ENCODE results near the gene KCNJ15. TPM values are rescaled to one million over a fixed set of nuclear protein-coding genes. Genes with fewer than 3 reads are reported as not detected.
A peak's percentile ranks its signal among the peaks of the same experiment; 100 is the strongest.

The KCNJ15 gene
- total RNA-seq, 2 donors from 2014 or later: 23.1 to 27.5 TPM

GRCh38 chr21:38349977-38350376 is 93.2 kb downstream of the KCNJ15 start:
- H3K27ac ChIP-seq: no peak overlapping the region
- H3K4me3 ChIP-seq: no peak overlapping the region
- ATAC-seq (no peak), DNase-seq (no peak)
- no peak for TF ChIP-seq CTCF (IDR thresholded peaks at IDR 0.05)
- no peak for TF ChIP-seq POLR2A (IDR thresholded peaks at IDR 0.05)
- no peaks in the 10 kb centered on the region for H3K4me1 ChIP-seq
- H3K27me3 ChIP-seq: no peaks in the 10 kb centered on the region
- H3K9me3 ChIP-seq: no peaks in the 10 kb centered on the region
- no peaks in the 10 kb centered on the region for H3K36me3 ChIP-seq (replicated peaks in 1 of 2; ENCODE audit: insufficient read depth in 1 of 2, low read depth in 2 of 2)
- WGBS, 2 donors: 91 to 93% methylated on average over 2 of the region's 2 CpGs
- intact Hi-C loops (cut with DNase I): loop anchor here (5.0 kb wide), 1 partner anchor 128 kb away; no protein-coding TSS in a partner anchor

DNA sequence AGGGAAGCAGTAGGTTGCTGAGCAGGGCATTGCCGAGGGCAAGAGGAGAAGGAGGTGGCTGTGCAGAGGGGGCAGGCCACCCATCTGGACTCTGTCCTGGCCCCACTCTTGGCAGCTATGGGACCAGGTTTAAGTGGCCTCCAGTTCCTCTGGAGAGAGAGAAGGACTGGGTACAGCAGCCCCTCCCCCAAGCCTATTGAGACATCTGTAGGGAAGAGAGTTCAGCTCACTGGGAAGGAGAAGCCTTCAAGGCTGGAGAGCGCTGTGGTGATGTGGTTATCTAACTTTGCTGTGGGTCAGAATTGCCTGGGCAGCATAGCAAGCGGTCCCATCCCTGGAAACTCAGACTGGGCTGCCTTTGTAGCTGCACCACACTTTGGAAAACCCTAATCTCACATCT is 93.9 kb downstream of the KCNJ15 start:
- H3K27ac ChIP-seq: no peak overlapping the region
- H3K9me3 ChIP-seq: no peaks in the 10 kb centered on the region
- no peak for TF ChIP-seq POLR2A (IDR thresholded peaks at IDR 0.05)
- TF ChIP-seq CTCF (IDR thresholded peaks at IDR 0.05): no peak
- H3K4me1 ChIP-seq: no peaks in the 10 kb centered on the region
- H3K36me3 ChIP-seq (replicated peaks in 1 of 2; ENCODE audit: insufficient read depth in 1 of 2, low read depth in 2 of 2): no peaks in the 10 kb centered on the region
- no peak for ATAC-seq
- peak in 1 of 4 donors; percentile 26 for DNase-seq
- no peak overlapping the region for H3K4me3 ChIP-seq
- H3K27me3 ChIP-seq: no peaks in the 10 kb centered on the region
- intact Hi-C loops (cut with DNase I): loop anchor here (5.0 kb wide), 1 partner anchor 128 kb away; no protein-coding TSS in a partner anchor
- 63 to 74% methylated on average over 3 of the region's 3 CpGs for WGBS, 2 donors

GRCh38 chr21:38351176-38351959 is 94.6 kb downstream of the KCNJ15 start:
- H3K27me3 ChIP-seq: no peaks in the 10 kb centered on the region
- 54 to 55% methylated on average over 9 to 16 of the region's 16 CpGs for WGBS, 2 donors
- H3K4me1 ChIP-seq: no peaks in the 10 kb centered on the region
- H3K9me3 ChIP-seq: no peaks in the 10 kb centered on the region
- intact Hi-C loops (cut with DNase I): loop anchor here (5.0 kb wide), 1 partner anchor 129 kb away; no protein-coding TSS in a partner anchor
- no peaks in the 10 kb centered on the region for H3K36me3 ChIP-seq (replicated peaks in 1 of 2; ENCODE audit: insufficient read depth in 1 of 2, low read depth in 2 of 2)
- H3K27ac ChIP-seq: no peak overlapping the region
- no peak for ATAC-seq
- TF ChIP-seq POLR2A (IDR thresholded peaks at IDR 0.05): no peak
- peak in 1 of 7 experiments; percentile 5 for TF ChIP-seq CTCF (IDR thresholded peaks at IDR 0.05)
- H3K4me3 ChIP-seq: no peak overlapping the region
- DNase-seq: no peak

DNA sequence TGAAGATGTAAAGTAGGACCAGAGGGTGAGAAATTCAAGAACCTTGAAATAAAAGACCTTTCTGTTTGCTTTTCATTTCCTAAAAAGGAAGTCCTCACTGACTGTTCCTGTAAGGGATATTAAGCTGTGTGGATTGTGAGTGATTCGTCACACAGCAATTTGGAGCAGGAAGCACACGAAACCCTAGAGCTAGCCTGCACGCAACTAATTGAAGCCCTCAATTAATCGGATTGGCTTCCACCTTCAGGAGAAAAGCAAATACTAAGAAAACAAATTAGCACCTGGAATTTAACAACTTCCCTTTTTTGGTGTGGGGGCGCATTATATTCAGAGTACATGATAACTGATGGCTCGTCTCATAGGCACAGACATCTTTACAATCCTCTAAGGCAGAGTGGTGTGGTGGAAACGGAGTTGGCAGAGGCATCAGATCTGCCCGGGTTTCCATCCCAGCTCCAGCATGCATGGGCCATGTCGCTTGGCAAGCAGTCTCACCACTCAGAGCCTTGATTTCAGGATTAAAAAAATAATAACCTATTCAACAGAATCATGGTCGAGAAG is 95.2 kb downstream of the KCNJ15 start:
- ATAC-seq: no peak
- no peaks in the 10 kb centered on the region for H3K27me3 ChIP-seq

More for the DNA sequence above, 95.2 kb downstream of the KCNJ15 start:
- H3K27ac ChIP-seq: peak overlapping the region in 1 of 4 donors; percentile 19
- TF ChIP-seq POLR2A (IDR thresholded peaks at IDR 0.05) (no peak), CTCF (IDR thresholded peaks at IDR 0.05) (no peak)
- no peaks in the 10 kb centered on the region for H3K36me3 ChIP-seq (replicated peaks in 1 of 2; ENCODE audit: insufficient read depth in 1 of 2, low read depth in 2 of 2)
- 16 to 24% methylated on average over 10 of the region's 10 CpGs for WGBS, 2 donors
- no peaks in the 10 kb centered on the region for H3K9me3 ChIP-seq
- no peak for DNase-seq
- no peaks in the 10 kb centered on the region for H3K4me1 ChIP-seq
- intact Hi-C loops (cut with DNase I): loop anchor here (5.0 kb wide), 1 partner anchor 130 kb away; no protein-coding TSS in a partner anchor
- no peak overlapping the region for H3K4me3 ChIP-seq

Measured in body of pancreas (tissue), 4 donors.